ENCODE measurements around the gene SCARB2. TPM values are rescaled to one million over a fixed set of nuclear protein-coding genes. Genes with fewer than 3 reads are reported as not detected.
A peak's percentile ranks its signal among the peaks of the same experiment; 100 is the strongest.

SCARB2 gene
- total RNA-seq, 2 experiments from 2014 or later: 22.3 to 23.2 TPM

GRCh38 chr4:76204936-76205335, 8.7 kb downstream of the SCARB2 start:
- DNase-seq: no peak
- Mint-ChIP-seq H3K9me3 (no peaks in the 10 kb centered on the region), H3K27ac (no peak overlapping the region), H3K4me3 (no peak overlapping the region), H3K4me1 (peaks cover 15% of the 10 kb centered on the region), H3K36me3 (ENCODE audit: low read depth) (no peaks in the 10 kb centered on the region), H3K27me3 (no peaks in the 10 kb centered on the region)
- POLR2A ChIA-PET: interaction anchor here (1.0 kb wide), 1 partner anchor 57 kb away, joined by 4 read pairs; the partner anchor contains the start of gene NUP54
- CTCF ChIA-PET: interaction anchor here (2.1 kb wide), 1 partner anchor 25 kb away, joined by 8 read pairs; no protein-coding TSS in a partner anchor

GRCh38 chr4:76203541-76203940, 10.1 kb downstream of the SCARB2 start:
- Mint-ChIP-seq H3K9me3 (no peaks in the 10 kb centered on the region), H3K36me3 (ENCODE audit: low read depth) (no peaks in the 10 kb centered on the region), H3K4me1 (peaks cover 25% of the 10 kb centered on the region), H3K27me3 (no peaks in the 10 kb centered on the region), H3K27ac (no peak overlapping the region), H3K4me3 (no peak overlapping the region)
- CTCF ChIA-PET: interaction anchor here (1.6 kb wide), 1 partner anchor 24 kb away, joined by 4 read pairs; no protein-coding TSS in a partner anchor
- POLR2A ChIA-PET: no interaction called here
- DNase-seq: no peak

- DNase-seq: no peak
- H3K36me3 Mint-ChIP-seq (ENCODE audit: low read depth): no peaks in the 10 kb centered on the region
- H3K9me3 Mint-ChIP-seq: no peaks in the 10 kb centered on the region
- H3K4me1 Mint-ChIP-seq: peaks cover 36% of the 10 kb centered on the region
- ChIA-PET POLR2A (no interaction called here), CTCF (no interaction called here)
- no peak overlapping the region for H3K4me3 Mint-ChIP-seq
- H3K27ac Mint-ChIP-seq: no peak overlapping the region
- no peaks in the 10 kb centered on the region for H3K27me3 Mint-ChIP-seq
Measured at GRCh38 chr4:76201276-76201675, 12.3 kb downstream of the SCARB2 start.

- ChIA-PET POLR2A (interaction anchor here (2.5 kb wide), 1 partner anchor 12 kb away, joined by 12 read pairs; the partner anchor contains the start of gene SCARB2), CTCF (interaction anchor here (1.4 kb wide), 1 partner anchor 177 kb away, joined by 4 read pairs; no protein-coding TSS in a partner anchor)
- H3K9me3 Mint-ChIP-seq: no peaks in the 10 kb centered on the region
- no peak for DNase-seq
- peak overlapping the region; percentile 0 for H3K27ac Mint-ChIP-seq
- H3K4me3 Mint-ChIP-seq: no peak overlapping the region
- no peaks in the 10 kb centered on the region for H3K36me3 Mint-ChIP-seq (ENCODE audit: low read depth)
- H3K27me3 Mint-ChIP-seq: no peaks in the 10 kb centered on the region
- H3K4me1 Mint-ChIP-seq: peaks cover 36% of the 10 kb centered on the region
Measured at GRCh38 chr4:76200771-76201231, 12.8 kb downstream of the SCARB2 start.

- H3K4me3 Mint-ChIP-seq: no peak overlapping the region
- H3K27ac Mint-ChIP-seq: no peak overlapping the region
- POLR2A ChIA-PET: interaction anchor here (2.5 kb wide), 1 partner anchor 13 kb away, joined by 12 read pairs; the partner anchor contains the start of gene SCARB2
- no peaks in the 10 kb centered on the region for H3K27me3 Mint-ChIP-seq
- peak; percentile 21 for DNase-seq
- CTCF ChIA-PET: interaction anchor here (0.9 to 1.5 kb wide), 5 partner anchors 13 to 179 kb away, joined by 3 to 4 read pairs (median 4); partner anchors contain the start of gene SCARB2
- peaks cover 34% of the 10 kb centered on the region for H3K4me1 Mint-ChIP-seq
- H3K9me3 Mint-ChIP-seq: no peaks in the 10 kb centered on the region
- H3K36me3 Mint-ChIP-seq (ENCODE audit: low read depth): peaks cover 2% of the 10 kb centered on the region
Measured at GRCh38 chr4:76199664-76200211, 13.9 kb downstream of the SCARB2 start.

GRCh38 chr4:76198411-76199237, 15.0 kb downstream of the SCARB2 start:
- POLR2A ChIA-PET: interaction anchor here (2.5 kb wide), 1 partner anchor 14 kb away, joined by 12 read pairs; the partner anchor contains the start of gene SCARB2
- H3K27me3 Mint-ChIP-seq: no peaks in the 10 kb centered on the region
- peak overlapping the region; percentile 29 for H3K27ac Mint-ChIP-seq
- peak; percentile 21 for DNase-seq
- H3K36me3 Mint-ChIP-seq (ENCODE audit: low read depth): peaks cover 13% of the 10 kb centered on the region
- CTCF ChIA-PET: interaction anchor here (0.6 to 1.5 kb wide), 4 partner anchors 12 to 230 kb away, joined by 3 to 4 read pairs (median 4); no protein-coding TSS in a partner anchor
- peaks cover 34% of the 10 kb centered on the region for H3K4me1 Mint-ChIP-seq
- H3K9me3 Mint-ChIP-seq: no peaks in the 10 kb centered on the region
- H3K4me3 Mint-ChIP-seq: no peak overlapping the region

- ChIA-PET CTCF (interaction anchor here (1.5 kb wide), 1 partner anchor 13 kb away, joined by 3 read pairs; no protein-coding TSS in a partner anchor), POLR2A (no interaction called here)
- no peak for DNase-seq
- H3K4me1 Mint-ChIP-seq: peaks cover 34% of the 10 kb centered on the region
- H3K27me3 Mint-ChIP-seq: no peaks in the 10 kb centered on the region
- no peaks in the 10 kb centered on the region for H3K9me3 Mint-ChIP-seq
- no peak overlapping the region for H3K4me3 Mint-ChIP-seq
- no peak overlapping the region for H3K27ac Mint-ChIP-seq
- peaks cover 18% of the 10 kb centered on the region for H3K36me3 Mint-ChIP-seq (ENCODE audit: low read depth)
Measured at GRCh38 chr4:76197971-76198410, 15.6 kb downstream of the SCARB2 start.

GRCh38 chr4:76197031-76197743, 16.4 kb downstream of the SCARB2 start:
- Mint-ChIP-seq H3K4me1 (peaks cover 34% of the 10 kb centered on the region), H3K27me3 (no peaks in the 10 kb centered on the region), H3K36me3 (ENCODE audit: low read depth) (peaks cover 26% of the 10 kb centered on the region), H3K9me3 (peaks cover 2% of the 10 kb centered on the region), H3K4me3 (no peak overlapping the region), H3K27ac (no peak overlapping the region)
- CTCF ChIA-PET: no interaction called here
- POLR2A ChIA-PET: no interaction called here
- no peak for DNase-seq

GRCh38 chr4:76196376-76196775, 17.2 kb downstream of the SCARB2 start:
- peaks cover 34% of the 10 kb centered on the region for H3K4me1 Mint-ChIP-seq
- peaks cover 34% of the 10 kb centered on the region for H3K36me3 Mint-ChIP-seq (ENCODE audit: low read depth)
- H3K27me3 Mint-ChIP-seq: no peaks in the 10 kb centered on the region
- H3K27ac Mint-ChIP-seq: no peak overlapping the region
- peaks cover 5% of the 10 kb centered on the region for H3K9me3 Mint-ChIP-seq
- no peak for DNase-seq
- ChIA-PET POLR2A (no interaction called here), CTCF (no interaction called here)
- no peak overlapping the region for H3K4me3 Mint-ChIP-seq

- POLR2A ChIA-PET: no interaction called here
- Mint-ChIP-seq H3K4me1 (peaks cover 30% of the 10 kb centered on the region), H3K4me3 (no peak overlapping the region), H3K9me3 (peaks cover 5% of the 10 kb centered on the region), H3K27me3 (no peaks in the 10 kb centered on the region), H3K27ac (no peak overlapping the region), H3K36me3 (ENCODE audit: low read depth) (peaks cover 36% of the 10 kb centered on the region)
- CTCF ChIA-PET: no interaction called here
- no peak for DNase-seq
Measured at GRCh38 chr4:76195326-76195725, 18.3 kb downstream of the SCARB2 start.

GRCh38 chr4:76194325-76194724, 19.3 kb downstream of the SCARB2 start:
- ChIA-PET POLR2A (no interaction called here), CTCF (no interaction called here)
- H3K4me1 Mint-ChIP-seq: peaks cover 22% of the 10 kb centered on the region
- no peak overlapping the region for H3K4me3 Mint-ChIP-seq
- H3K27me3 Mint-ChIP-seq: no peaks in the 10 kb centered on the region
- H3K27ac Mint-ChIP-seq: no peak overlapping the region
- H3K36me3 Mint-ChIP-seq (ENCODE audit: low read depth): peaks cover 38% of the 10 kb centered on the region
- DNase-seq: no peak
- H3K9me3 Mint-ChIP-seq: peaks cover 5% of the 10 kb centered on the region

- Mint-ChIP-seq H3K9me3 (peaks cover 5% of the 10 kb centered on the region), H3K27me3 (no peaks in the 10 kb centered on the region), H3K27ac (no peak overlapping the region), H3K4me3 (no peak overlapping the region), H3K4me1 (peaks cover 4% of the 10 kb centered on the region), H3K36me3 (ENCODE audit: low read depth) (peaks cover 38% of the 10 kb centered on the region)
- DNase-seq: no peak
- POLR2A ChIA-PET: no interaction called here
- CTCF ChIA-PET: no interaction called here
Measured at GRCh38 chr4:76192236-76192635, 21.4 kb downstream of the SCARB2 start.

- Mint-ChIP-seq H3K27ac (no peak overlapping the region), H3K9me3 (peaks cover 5% of the 10 kb centered on the region), H3K4me3 (no peak overlapping the region), H3K4me1 (no peaks in the 10 kb centered on the region), H3K27me3 (no peaks in the 10 kb centered on the region), H3K36me3 (ENCODE audit: low read depth) (peaks cover 24% of the 10 kb centered on the region)
- ChIA-PET POLR2A (no interaction called here), CTCF (interaction anchor here (3.5 kb wide), 1 partner anchor 9 kb away, joined by 14 read pairs; no protein-coding TSS in a partner anchor)
- no peak for DNase-seq
Measured at GRCh38 chr4:76188557-76188956, 25.1 kb downstream of the SCARB2 start.

Data from activated CD4-positive, alpha-beta memory T cell treated with anti-CD3 and anti-CD28 coated beads, Interleukin-2, amount 10 ng/mL, durations not matched to agents 7 days and 5 days (primary cell).